22Rv1 (cell line): ENCODE measurements around the gene NAV3.

Experiments used
- H3K27ac ChIP-seq: fragments of 450-650 bp; 2 replicates; pipeline ENCODE4 v1.5.1; 2017
- ZFX ChIP-seq: fragments of 450-650 bp; IDR thresholded peaks from 2 replicates; pipeline ENCODE4 v1.6.1; 2017; ENCODE audit warnings: antibody characterized with exemption, borderline replicate concordance
- TF ChIP-seq, protein P1 (sequence below): fragments of 450-650 bp; IDR thresholded peaks from 2 replicates; pipeline ENCODE4 v1.5.1; 2017; ENCODE audit warnings: mild to moderate bottlenecking

The NAV3 gene

DNA sequence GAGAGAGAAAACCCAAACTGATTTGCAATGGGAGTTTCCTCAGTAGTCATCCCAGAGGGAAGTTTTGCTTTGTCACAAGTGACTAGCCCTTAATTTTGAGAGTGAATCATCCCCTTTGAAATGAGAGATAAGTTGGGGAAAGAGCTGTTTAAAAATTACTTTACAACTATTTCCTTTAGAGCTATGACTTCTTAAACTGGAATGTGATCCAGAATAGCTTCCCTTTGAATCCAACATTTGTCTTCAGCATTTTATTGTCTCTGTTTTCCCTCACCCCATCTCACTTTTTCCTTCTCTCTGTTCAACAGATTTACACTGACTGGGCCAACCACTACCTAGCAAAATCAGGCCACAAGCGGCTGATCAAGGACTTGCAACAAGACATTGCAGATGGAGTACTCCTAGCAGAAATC lies 109.3 kb downstream of the NAV3 start:
- H3K27ac ChIP-seq = no peak overlapping the region
- TF ChIP-seq ZFX = no peak
- TF ChIP-seq, protein P1, sequence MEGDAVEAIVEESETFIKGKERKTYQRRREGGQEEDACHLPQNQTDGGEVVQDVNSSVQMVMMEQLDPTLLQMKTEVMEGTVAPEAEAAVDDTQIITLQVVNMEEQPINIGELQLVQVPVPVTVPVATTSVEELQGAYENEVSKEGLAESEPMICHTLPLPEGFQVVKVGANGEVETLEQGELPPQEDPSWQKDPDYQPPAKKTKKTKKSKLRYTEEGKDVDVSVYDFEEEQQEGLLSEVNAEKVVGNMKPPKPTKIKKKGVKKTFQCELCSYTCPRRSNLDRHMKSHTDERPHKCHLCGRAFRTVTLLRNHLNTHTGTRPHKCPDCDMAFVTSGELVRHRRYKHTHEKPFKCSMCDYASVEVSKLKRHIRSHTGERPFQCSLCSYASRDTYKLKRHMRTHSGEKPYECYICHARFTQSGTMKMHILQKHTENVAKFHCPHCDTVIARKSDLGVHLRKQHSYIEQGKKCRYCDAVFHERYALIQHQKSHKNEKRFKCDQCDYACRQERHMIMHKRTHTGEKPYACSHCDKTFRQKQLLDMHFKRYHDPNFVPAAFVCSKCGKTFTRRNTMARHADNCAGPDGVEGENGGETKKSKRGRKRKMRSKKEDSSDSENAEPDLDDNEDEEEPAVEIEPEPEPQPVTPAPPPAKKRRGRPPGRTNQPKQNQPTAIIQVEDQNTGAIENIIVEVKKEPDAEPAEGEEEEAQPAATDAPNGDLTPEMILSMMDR = no peak

DNA sequence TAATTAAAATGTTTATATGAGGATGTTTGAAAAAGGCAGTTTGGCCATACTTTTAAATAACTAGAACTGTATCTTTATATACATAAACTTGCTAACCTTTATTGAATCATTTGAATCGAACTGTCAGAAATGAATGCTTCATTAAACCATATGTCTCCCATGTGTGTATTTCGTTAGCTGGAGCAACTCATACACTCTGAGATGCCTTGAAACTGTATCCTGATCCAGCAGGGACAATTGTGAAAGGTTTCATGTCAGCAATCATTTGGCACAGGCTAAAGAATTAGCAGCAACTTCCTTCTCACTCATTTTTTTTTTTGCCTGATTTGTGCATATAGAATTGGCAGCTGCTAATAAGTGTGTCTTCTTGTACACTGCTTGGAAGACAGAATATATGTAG lies 109.9 kb downstream of the NAV3 start:
- H3K27ac ChIP-seq = no peak overlapping the region
- TF ChIP-seq ZFX = no peak
- TF ChIP-seq, protein P1 = no peak

DNA sequence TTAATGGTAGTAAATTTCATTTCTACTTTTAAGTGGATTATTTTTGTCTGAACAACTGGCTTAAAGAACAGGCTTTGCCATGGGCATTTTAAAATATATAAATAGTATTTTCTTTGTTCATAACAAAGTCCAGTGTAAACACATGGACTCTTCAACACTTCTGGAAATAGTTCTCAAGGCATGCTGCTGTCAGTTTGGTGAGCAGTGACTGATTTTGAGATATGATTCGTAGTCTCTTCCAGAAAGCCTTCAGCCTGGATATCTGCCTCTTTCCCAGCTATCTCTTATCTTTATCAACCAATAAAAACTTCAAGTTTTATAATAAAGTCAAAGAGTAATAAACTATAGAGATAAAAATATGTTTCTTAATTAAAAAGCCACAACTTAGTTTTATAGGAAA lies 110.7 kb downstream of the NAV3 start:
- H3K27ac ChIP-seq = no peak overlapping the region
- TF ChIP-seq ZFX = no peak
- TF ChIP-seq, protein P1 = no peak

DNA sequence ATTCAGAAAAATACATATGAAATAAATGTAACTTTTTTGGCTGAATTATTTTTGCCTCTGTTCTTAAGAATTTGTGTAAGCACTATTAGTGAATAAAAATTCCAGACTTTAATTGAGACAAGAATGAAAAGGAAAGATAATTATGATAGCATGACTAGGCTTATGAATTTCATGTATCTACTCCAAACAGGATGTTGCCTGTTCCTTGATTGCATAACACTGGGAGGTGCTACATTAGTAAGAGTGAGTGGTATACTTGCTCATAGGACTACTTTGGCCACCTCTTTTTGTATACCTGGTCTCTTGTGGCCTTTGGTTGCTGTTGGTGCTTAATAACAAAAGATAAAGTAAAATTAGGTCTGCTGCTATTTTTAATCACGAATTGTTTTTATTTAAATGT lies 112.8 kb downstream of the NAV3 start:
- H3K27ac ChIP-seq = no peak overlapping the region
- TF ChIP-seq, protein P1 = no peak
- TF ChIP-seq ZFX = no peak

DNA sequence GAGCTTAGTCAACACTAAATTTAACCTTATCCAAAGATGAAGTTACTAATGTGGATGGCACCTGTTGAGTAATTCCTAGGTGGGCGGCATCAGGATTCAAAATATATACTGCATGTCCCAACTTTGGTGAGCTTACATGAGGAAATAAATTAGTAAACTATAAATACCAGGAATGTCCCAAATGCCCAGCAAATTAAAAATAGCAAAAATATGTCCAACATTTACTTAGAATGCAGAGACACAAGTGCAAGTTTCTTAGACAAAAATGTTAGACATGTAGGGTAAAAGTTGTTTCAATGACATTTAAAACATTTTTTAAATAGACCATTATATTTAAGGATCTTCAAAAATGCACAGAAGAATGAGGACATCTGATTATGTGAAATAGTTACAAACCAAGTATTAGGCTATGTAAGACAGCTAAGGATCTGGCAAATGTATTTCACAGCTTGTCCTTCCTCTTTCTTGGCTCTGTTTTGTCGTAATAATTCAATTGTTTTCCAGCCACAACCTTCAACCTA lies 115.9 kb downstream of the NAV3 start:
- TF ChIP-seq ZFX = no peak
- TF ChIP-seq, protein P1 = no peak
- H3K27ac ChIP-seq = no peak overlapping the region

DNA sequence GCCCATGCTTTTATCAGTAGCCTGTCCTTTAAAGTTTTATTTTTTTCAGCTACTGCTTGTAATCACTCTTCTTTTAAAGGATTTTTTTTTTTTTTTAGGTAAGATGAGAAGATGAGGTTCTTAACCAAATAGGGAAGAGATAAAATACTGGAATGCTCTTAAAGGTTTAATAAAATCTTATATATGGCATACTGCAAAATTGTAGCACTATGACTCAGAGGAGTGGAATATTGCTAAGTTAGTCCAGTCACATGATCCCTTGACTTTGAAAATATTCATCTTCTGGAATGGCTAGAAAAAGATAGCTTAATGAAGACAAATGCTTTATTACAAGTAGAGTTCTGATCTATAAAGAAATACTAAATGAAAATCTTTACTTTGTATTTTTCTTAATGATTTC lies 116.6 kb downstream of the NAV3 start:
- TF ChIP-seq, protein P1 = no peak
- no peak for TF ChIP-seq ZFX
- H3K27ac ChIP-seq = no peak overlapping the region

DNA sequence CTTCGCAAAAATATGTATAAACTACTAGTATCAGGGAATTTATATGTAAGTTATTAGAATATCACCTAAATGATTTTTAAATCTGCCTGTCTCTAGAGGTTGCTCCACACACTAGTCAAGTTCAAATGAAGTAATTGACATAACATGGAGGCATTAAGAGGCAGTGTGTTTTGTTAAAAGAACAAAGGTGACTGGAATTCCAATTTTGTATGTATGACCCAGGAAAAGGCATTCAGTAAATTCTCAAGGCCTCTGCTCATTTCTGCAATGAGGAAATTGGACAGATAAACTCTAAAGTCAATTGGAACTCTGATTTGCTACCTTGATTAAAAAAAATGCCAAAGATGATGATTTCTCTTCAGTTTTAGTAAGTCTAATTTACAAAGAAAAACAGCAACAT lies 117.1 kb downstream of the NAV3 start:
- no peak for TF ChIP-seq ZFX
- TF ChIP-seq, protein P1 = no peak
- H3K27ac ChIP-seq = no peak overlapping the region
